Esophagus squamous epithelium (tissue), 5 donors: ENCODE results near the gene CALCOCO2. TPM values are rescaled to one million over a fixed set of nuclear protein-coding genes. Genes with fewer than 3 reads are reported as not detected.

Experiments used
- DNase-seq: peaks from one replicate; lab custom pipeline; 2025; lab: John Stamatoyannopoulos, UW
- H3K27ac ChIP-seq, 4 donors: fragments of 200-600 bp; sonication (generic); one replicate each; pipeline ENCODE4 v1.5.1; 2016 to 2019; ENCODE audit warnings: mild to moderate bottlenecking in 1 of 4
- H3K27me3 ChIP-seq, 4 donors: fragments of 200-600 bp; sonication (generic); 1 replicate in 3 of 4; 2 replicates in 1 of 4; pipeline versions ENCODE4 v1.5.1 to v1.6.0; 2017 to 2021; ENCODE audit warnings: antibody characterized with exemption in 1 of 4
- H3K36me3 ChIP-seq, 3 donors: fragments of 200-600 bp; sonication (generic); one replicate each; pipeline ENCODE4 v1.5.1; 2016 to 2019
- H3K4me1 ChIP-seq, 3 donors: fragments of 200-600 bp; sonication (generic); one replicate each; pipeline ENCODE4 v1.5.1; 2017 to 2019
- H3K4me3 ChIP-seq, 4 donors: fragments of 200-600 bp; sonication (generic); 1 replicate in 3 of 4; 2 replicates in 1 of 4; pipeline ENCODE4 v1.5.1; 2016 to 2019; ENCODE audit warnings: mild to moderate bottlenecking in 2 of 4, moderate library complexity in 1 of 4
- H3K9me3 ChIP-seq, 3 donors: fragments of 200-600 bp; sonication (generic); one replicate each; pipeline ENCODE4 v1.5.1; 2016 to 2019
- POLR2A ChIP-seq, 4 donors: fragments of 450-650 bp; IDR thresholded peaks; one replicate each; pipeline ENCODE4 v1.6.1; 2017; ENCODE audit warnings: antibody characterized with exemption in 4 of 4, mild to moderate bottlenecking in 4 of 4, moderate library complexity in 3 of 4
- WGBS, 2 donors: methylation state at CpG; one replicate each; pipeline ENCODE4 v1.1.5; 2018; 5-methylcytosine and 5-hydroxymethylcytosine counted together
- intact Hi-C: fragments of 100-400 bp; cut with DNase I; formaldehyde crosslinking; loops from one replicate; pipeline ENCODE4 v1.15.0; 2022
- total RNA-seq, 4 donors: library from RNA; depleted of rRNA; stranded (reverse); fragments of >200 nt; gene quantifications; one replicate each; pipeline ENCODE4 v1.1.0, GENCODE V29; 2016
- TF ChIP-seq, protein P1 (sequence below), 6 experiments: fragments of 450-650 bp in 4 of 6; fragments of 200-600 bp in 2 of 6; sonication (generic) in 2 of 6; IDR thresholded peaks; one replicate each; pipeline ENCODE4 v1.5.1; 2016 to 2019; ENCODE audit warnings: antibody characterized with exemption in 6 of 6, mild to moderate bottlenecking in 4 of 6, moderate library complexity in 4 of 6
- donor health status: DM: yes; HTN: yes; CAD: no.

Gene CALCOCO2
- total RNA-seq, 4 donors from 2014 or later = 62.3 to 129 (median 79.4) TPM

DNA sequence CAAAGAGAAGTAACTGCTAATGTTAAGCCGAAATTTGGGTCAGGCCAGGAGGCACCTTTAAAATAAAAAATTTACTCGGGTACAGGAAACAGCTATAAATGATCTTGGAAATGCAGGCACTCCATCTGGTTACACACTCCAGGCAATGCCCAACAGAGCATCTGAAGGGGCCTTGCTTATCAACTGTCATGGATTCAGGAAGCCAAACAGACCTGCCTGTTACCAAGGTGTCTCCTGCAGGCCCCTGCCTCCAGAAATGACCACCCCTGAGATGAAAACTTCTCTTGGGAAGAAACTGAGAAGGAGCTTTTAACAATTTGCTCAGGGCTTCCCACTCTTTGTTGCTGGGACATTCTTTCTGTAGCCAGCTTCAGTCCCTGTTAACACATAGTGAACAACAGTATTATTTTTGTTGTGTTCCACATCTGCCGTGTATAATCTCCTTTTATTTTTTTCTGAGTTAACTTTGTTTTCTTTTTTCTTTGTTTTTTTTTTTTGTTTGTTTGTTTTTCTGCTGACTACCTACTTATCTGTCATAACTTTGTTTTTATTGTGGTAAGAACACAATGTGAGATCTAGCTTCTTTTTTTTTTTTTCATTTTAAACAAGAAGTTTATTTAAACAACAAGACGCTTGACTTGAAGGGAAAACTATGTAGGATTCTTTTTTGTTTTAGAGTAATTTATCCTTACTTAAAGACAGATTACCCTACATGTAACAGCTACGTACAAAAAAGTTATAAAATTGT is 43.0 kb downstream of the CALCOCO2 start:
- intact Hi-C loops = no loop called here
- TF ChIP-seq, protein P1, sequence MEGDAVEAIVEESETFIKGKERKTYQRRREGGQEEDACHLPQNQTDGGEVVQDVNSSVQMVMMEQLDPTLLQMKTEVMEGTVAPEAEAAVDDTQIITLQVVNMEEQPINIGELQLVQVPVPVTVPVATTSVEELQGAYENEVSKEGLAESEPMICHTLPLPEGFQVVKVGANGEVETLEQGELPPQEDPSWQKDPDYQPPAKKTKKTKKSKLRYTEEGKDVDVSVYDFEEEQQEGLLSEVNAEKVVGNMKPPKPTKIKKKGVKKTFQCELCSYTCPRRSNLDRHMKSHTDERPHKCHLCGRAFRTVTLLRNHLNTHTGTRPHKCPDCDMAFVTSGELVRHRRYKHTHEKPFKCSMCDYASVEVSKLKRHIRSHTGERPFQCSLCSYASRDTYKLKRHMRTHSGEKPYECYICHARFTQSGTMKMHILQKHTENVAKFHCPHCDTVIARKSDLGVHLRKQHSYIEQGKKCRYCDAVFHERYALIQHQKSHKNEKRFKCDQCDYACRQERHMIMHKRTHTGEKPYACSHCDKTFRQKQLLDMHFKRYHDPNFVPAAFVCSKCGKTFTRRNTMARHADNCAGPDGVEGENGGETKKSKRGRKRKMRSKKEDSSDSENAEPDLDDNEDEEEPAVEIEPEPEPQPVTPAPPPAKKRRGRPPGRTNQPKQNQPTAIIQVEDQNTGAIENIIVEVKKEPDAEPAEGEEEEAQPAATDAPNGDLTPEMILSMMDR (IDR thresholded peaks at IDR 0.05) = no peak
- TF ChIP-seq POLR2A (IDR thresholded peaks at IDR 0.05) = no peak
- H3K4me1 ChIP-seq = peaks cover 0 to 26% (median 3%) of the 10 kb centered on the region in 3 donors

DNA sequence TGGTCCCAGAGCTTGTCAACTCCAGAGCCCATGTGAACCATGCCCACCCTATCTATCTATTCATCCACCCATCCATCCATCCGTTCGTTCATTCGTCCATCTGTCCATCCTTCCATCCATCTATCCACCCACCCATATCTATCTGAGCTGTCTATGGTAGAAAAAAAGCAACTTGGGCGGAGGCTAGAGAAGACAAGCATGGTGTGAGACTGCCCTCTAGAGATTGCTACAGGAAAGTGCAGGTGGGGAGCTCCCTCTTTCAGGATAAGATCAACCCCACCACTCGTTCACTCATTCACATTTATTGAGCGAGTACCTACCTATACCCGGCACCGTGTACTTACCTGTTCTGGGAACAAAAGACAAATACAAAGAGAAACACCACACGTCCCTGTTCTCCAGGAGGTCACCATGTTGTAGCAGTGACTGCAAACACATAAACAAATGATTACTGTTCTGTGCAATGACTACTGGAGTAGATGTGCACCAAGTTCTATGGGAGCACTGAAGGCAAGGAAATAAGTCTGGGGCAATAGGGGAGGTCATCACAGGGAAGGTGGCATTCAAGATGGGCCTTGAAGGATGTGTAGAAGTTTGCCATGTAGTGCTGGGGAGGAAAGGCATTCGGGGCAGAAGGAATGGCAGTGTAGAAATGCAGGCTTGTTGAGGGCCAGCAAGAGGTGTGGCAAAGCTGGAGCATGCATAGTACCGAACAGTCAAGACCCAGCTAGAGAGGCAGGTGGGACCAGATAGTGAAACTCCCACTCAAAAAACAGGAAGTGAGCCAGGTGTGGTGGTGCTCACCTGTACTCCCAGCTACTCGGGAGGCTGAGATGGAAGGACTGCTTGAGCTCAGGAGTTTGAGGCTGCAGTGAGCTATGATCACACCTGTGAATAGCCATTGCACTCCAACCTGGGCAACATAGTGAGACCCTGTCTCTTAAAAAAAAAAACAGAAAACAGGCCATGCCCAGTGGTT is 48.4 kb downstream of the CALCOCO2 start:
- WGBS, 2 donors = 19% methylated on average over 12 of the region's 12 CpGs
- H3K4me3 ChIP-seq = no peak overlapping the region
- no peak overlapping the region for H3K27ac ChIP-seq
- H3K4me1 ChIP-seq = no peaks in the 10 kb centered on the region
- no peaks in the 10 kb centered on the region for H3K36me3 ChIP-seq
- TF ChIP-seq, protein P1 (IDR thresholded peaks at IDR 0.05) = peak; percentile 72 to 93 (median 88)
- no peak for TF ChIP-seq POLR2A (IDR thresholded peaks at IDR 0.05)
- no peak for DNase-seq
- intact Hi-C loops = loop anchor here (5.0 kb wide), 1 partner anchor 157 kb away; the partner anchor contains the start of genes PRAC1 and PRAC2
- H3K9me3 ChIP-seq = no peaks in the 10 kb centered on the region
- H3K27me3 ChIP-seq = peaks cover 0 to 33% (median 0%) of the 10 kb centered on the region in 4 donors

More for the DNA sequence above, 43.0 kb downstream of the CALCOCO2 start:
- no peaks in the 10 kb centered on the region for H3K9me3 ChIP-seq
- H3K27ac ChIP-seq = peak overlapping the region in 3 of 4 donors; percentile 31 to 53 (median 38)
- no peak overlapping the region for H3K4me3 ChIP-seq
- WGBS, 2 donors = 55 to 64% methylated on average over 4 to 5 of the region's 5 CpGs
- no peaks in the 10 kb centered on the region for H3K36me3 ChIP-seq
- no peak for DNase-seq
- peaks cover 0 to 24% (median 0%) of the 10 kb centered on the region in 4 donors for H3K27me3 ChIP-seq

DNA sequence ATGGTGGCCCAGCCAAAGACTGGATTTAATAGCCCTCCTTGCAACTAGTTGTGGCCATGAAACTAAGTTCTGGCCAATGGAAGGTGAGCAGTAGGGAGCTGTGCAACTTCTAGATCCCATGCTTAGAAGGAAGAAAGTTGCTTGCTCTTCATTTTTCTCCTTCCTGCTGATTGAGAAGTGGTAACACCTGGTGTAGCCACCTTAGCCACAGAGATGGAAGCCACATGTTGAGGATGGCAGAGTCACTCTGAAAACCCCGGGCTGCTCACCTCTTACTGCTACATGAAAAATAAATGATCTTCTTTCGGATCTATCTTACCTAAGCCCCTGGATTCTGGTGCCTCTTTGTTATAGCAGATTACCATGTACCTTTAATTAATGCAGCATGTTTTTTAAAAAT is 51.4 kb downstream of the CALCOCO2 start:
- WGBS, 2 donors = 78 to 82% methylated on average over 2 of the region's 2 CpGs
- TF ChIP-seq POLR2A (IDR thresholded peaks at IDR 0.05) = no peak
- TF ChIP-seq, protein P1 (IDR thresholded peaks at IDR 0.05) = no peak
- no peaks in the 10 kb centered on the region for H3K36me3 ChIP-seq
- H3K27me3 ChIP-seq = peaks cover 0 to 24% (median 0%) of the 10 kb centered on the region in 4 donors
- no peak for DNase-seq
- no peaks in the 10 kb centered on the region for H3K9me3 ChIP-seq
- H3K4me3 ChIP-seq = no peak overlapping the region
- intact Hi-C loops = loop anchor here (5.0 to 10.0 kb wide), 2 partner anchors 153 to 210 kb away; no protein-coding TSS in a partner anchor
- peaks cover 0 to 7% (median 0%) of the 10 kb centered on the region in 3 donors for H3K4me1 ChIP-seq
- no peak overlapping the region for H3K27ac ChIP-seq

DNA sequence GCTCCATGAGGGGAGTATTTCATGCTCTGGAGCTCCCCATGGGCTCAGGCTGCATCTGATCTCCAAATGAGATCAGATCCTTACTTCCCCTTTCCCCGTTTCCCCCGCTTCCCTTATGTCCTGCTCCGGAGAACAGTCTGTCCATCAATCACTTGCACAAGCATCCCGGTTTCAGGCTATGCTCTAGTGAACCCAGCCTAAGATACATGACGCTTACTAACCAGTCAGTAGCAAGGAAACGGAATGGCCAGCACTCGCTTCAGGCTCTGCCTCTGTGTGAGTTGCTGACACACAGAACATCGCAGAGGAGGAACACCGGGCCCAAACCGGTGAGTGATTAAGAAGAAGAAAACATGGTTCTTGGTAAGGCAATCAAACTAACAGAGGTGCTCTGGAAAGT is 52.3 kb downstream of the CALCOCO2 start:
- no peak for TF ChIP-seq POLR2A (IDR thresholded peaks at IDR 0.05)
- TF ChIP-seq, protein P1 (IDR thresholded peaks at IDR 0.05) = no peak
- Histone ChIP-seq H3K4me3 (no peak overlapping the region), H3K27ac (no peak overlapping the region), H3K9me3 (no peaks in the 10 kb centered on the region), H3K36me3 (no peaks in the 10 kb centered on the region), H3K4me1 (peaks cover 0 to 7% (median 0%) of the 10 kb centered on the region in 3 donors), H3K27me3 (peaks cover 0 to 15% (median 0%) of the 10 kb centered on the region in 4 donors)
- intact Hi-C loops = loop anchor here (5.0 to 10.0 kb wide), 2 partner anchors 152 to 211 kb away; no protein-coding TSS in a partner anchor
- 52 to 58% methylated on average over 9 to 10 of the region's 10 CpGs for WGBS, 2 donors
- no peak for DNase-seq
